ENCODE results near the gene NDUFA8.
"Not testable (repeated sequence)": the region's sequence is repeated elsewhere in the genome, so short reads cannot be mapped to it uniquely, and the experiment has no call there.

The NDUFA8 gene

DNA sequence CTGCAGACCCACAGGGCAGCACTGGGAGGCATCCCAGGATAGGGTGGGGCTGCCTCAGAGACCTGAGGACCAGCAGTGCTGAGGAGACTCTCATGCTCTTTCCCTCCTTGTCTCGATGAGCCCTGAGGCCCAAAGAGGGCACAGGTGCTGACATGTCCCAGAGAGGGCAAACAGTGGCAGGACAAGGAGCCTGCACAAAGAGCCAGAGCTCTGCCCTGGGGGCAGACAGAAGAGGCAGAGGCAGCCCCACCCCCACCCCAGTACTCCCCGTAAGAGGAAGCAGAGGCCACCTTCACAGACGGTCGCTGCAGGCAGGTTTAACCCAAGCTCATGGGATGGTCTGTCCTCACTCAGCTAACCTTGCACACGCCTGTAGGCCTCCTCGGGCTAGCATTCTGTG, 37.1 kb downstream of the NDUFA8 start:
- DNase-seq (ENCODE audit: low read depth in 2 of 2, low spot score in 1 of 2) = no peak

DNA sequence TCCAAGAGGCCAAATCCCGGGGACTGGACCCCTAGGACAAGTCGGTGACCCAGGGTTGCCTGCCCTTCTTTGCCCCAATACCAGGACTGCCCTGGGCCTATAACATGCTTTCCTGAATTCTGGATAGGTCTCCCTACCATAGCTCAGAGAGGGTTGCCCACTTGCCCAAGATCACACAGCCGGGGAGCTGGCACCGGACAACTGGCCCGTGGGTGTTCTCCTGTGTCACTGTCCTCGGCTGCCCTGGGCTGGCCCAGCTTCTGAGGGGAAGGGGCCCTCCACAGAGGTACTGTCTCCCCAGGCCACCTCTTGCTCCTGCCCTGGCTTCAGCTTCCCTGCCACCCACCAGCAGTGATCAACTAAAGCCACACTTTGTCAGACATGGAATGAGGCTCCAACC, 37.6 kb downstream of the NDUFA8 start:
- no peak for DNase-seq (ENCODE audit: low read depth in 2 of 2, low spot score in 1 of 2)

DNA sequence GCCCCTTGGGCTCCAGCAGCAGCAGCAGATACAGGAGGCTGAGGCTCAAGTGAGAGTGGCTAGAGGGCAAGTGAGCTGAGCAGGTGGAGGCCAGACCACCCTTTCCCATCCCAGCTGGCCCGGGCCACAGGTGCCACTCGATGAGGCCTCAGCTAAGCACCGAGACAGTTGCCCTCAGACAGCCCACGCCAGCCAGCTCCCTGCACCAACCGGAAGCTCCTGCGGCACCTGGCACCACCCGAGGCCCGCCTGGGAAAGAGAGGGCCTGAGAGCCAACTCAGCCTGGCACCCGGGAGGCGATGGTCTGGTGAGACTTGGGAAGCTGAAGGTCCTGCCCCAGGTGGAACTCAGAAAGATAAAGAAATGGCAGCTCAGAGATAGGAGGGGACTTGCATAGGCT, 38.2 kb downstream of the NDUFA8 start:
- DNase-seq (ENCODE audit: low read depth in 2 of 2, low spot score in 1 of 2) = no peak

DNA sequence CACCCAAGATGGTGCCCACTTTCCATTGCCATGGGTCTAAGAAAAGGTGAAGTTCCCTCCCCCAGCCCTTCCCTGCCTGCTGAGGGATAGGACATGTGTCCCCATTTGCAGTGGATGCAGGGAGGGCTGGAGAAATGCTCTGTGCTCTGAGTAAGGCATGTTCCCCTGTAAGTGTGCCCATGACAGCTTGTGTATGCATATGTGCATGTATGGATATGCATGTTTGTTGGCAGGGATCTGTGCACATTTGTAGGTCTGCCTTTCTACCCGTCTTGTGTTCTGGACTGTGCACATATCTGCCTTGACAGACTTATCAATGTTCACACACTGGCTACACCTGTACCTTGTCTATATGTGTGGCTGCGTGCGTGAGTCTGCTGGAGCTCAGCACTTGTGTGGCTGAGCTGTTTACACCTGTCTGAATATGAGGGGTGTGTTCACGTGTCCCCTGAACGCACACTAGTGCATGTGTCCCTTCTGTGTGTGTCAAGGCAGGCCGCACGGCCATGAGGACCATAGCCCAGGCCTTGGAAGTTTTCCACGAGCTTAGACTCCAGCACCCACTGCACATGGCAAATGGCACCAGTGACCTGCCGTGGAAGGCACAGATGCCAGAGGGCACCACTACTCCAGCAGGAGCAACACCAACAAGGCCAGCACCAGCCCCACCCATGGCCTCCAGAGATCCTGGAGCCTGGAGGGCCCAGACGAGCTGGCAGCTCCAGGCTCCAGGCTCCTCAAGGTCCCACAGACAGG, 39.1 kb downstream of the NDUFA8 start:
- no peak for DNase-seq (ENCODE audit: low read depth in 2 of 2, low spot score in 1 of 2)

DNA sequence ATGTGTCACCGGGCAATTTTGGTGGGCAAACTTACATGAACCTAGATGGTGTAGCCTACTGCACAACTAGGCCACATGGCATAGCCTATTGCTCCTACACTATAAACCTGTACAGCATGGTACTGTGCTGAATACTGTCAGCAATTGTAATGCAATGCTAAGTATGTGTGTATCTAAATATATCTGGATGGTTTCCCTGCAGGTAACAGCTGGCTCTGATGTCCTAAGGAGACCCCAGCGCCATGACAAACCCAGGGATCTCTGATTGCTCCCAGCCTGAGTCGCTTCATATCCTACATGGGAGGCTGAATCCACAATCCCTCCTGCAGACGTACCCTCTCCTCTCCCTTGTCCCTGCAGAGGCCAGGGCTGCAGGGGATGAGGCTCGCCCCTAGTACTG, 39.9 kb downstream of the NDUFA8 start:
- no peak for DNase-seq (ENCODE audit: low read depth in 2 of 2, low spot score in 1 of 2)

DNA sequence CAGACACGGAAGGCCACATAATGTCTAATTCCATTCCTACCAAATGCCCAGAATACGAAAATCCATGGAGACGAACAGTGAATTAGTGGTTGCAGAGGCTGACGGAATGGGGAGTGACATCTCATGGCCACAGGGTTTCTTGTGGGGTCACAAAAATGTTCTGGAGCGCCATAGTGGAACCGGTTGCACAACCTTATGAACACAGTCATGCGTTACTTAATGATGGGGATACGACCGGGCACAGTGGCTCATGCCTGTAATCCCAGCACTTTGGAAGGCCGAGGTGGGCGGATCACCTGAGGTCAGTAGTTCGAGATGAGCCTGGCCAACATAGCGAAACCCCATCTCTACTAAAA, 40.4 kb downstream of the NDUFA8 start:
- DNase-seq (ENCODE audit: low read depth in 2 of 2, low spot score in 1 of 2) = no peak

DNA sequence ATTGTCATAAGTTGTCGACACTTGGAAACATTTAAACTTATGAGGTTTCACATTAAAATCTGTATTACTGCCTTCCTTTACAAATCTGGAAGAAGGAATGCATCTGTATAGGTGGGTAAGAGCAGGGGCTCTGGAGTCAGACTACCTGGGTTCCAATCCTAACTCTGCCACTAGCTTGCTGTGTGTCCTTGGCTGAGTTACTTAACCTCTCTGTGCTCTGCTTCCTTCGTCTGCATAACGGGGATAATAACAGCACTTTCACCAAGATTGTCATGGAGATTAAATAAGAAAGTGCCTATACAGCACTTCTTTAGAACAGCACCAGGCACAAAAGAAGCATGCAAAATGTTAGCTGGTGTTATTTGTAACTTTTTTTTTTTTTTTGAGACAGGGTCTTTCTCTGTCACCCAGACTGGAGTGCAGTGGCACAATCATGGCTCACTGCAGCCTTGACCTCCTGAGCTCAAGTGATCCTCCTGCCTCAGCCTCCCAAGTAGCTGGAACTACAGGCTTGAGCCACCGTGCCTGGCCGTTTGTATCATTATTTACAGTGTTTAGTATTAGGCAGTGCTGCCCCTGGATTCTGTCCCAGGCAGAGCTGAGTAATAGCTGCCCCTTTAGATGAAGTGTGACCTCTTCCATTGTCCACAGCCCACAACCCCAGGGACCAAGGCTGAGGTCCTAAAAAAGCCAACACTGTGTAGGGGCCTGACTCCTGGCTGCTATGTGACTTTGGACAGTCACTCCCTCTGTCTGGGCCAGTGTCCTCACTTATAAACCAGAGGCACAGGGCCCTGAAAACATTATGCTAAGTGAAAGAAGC, 41.0 kb downstream of the NDUFA8 start:
- no peak for DNase-seq (ENCODE audit: low read depth in 2 of 2, low spot score in 1 of 2)

DNA sequence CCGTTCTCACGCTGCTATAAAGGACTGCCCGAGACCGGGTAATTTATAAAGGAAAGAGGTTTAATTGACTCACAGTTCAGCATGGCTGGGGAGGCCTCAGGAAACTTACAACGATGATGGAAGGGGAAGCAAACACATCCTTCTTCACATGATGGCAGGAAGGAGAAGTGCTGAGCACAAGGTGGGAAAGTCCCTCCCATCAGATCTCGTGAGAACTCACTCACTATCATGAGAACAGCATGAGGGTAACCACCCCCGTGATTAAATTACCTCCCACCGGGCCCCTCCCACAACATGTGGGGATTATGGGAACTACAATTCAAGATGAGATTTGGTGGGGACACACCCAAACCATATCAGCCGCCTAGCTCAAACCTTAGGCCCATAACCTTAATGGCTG, 42.3 kb downstream of the NDUFA8 start:
- DNase-seq (ENCODE audit: low read depth in 2 of 2, low spot score in 1 of 2) = not testable (repeated sequence)

DNA sequence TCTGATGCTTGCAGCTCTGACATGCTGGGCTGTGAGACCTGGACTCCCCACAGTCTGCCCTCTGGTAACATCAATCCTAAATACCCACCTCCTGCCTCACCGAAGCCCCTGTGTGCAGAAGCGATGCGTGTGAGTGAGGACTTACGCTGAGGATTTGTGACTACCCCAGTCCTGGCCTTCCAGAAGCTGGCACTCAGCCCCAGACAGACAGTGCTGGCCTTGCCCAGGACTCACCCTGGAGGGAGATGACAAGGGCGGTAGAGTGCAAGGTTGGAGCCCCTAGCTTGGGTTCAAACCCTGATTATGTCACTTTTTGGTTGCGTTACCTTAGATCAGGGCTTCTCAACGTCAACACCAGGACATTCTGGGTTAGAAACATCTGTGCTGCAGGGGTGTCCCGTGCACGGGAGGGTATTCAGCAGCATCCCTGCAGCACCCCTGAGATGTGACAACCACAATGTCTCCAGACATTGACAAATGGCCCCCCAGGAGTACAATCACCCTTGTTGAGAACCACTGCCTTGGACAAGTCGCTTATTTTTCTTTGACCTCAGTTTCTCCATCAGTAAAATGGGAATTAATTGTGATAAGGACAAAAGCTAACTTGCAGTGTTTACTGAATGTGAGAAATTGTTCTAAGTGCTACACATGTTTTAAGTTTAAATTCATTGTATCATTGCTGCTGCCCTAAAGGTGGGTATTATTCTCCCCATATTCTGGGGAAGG, 43.0 kb downstream of the NDUFA8 start:
- DNase-seq (ENCODE audit: low read depth in 2 of 2, low spot score in 1 of 2) = no peak

DNA sequence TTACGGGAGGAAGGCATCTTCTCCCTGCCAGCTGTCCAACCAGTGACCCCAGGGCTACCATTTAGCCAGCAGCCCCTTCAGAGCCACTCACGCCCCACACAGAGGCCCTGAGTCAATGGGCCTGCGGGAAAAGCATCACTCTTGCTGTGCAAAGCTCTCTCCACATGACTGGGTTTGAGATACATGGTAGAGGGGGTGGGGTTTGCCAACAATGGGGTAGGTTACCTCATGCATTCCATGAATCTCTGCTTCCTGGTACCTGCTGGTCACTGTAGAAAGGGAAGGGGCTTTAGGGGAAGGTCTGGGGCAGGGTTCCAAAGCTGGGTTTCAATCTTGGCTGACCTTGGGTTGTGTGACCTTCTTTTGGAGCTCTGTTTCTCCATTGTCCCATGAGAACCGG, 43.5 kb downstream of the NDUFA8 start:
- no peak for DNase-seq (ENCODE audit: low read depth in 2 of 2, low spot score in 1 of 2)

DNA sequence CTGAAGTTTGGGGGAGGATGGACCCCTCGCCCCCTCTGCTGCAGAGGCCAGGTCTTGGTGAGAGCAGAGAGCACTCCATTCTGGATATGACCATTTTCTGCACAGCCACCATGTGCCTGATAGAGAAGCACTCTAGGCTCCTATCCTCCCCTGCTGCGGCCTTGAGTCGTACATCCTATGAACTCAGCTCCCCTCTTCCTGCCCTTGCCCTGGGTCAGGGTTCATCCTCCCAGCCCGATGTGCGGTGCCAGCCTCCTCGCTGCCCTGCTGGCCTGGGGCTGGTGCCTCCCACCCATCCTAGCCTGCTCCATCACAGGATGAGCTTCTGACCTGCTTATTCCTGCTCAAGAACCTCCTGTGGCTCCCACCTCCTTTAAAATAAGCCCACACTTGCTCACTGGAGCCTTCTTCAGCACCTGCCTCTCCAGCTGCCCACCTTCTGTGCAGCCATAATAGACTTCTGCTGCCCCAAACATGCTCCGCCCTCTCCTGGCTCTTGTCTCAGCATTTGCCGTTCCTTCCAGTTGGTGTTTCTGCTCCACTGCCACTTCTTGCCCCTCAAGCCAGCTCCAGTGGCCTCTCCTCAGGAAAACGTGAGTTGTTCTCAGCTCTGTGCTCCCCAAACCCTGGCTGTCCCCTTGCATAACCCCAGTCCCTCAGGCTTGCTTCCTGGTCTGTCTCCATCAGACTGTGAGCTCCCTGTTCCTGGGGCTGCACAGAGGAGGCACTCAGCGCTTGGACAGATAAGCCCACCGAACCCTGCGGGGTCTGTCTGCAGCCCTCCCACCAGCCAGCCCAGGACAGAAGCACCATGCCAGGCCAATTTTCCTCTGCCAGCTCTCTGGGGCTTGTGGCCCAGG, 44.2 kb downstream of the NDUFA8 start:
- DNase-seq (ENCODE audit: low read depth in 2 of 2, low spot score in 1 of 2) = no peak

DNA sequence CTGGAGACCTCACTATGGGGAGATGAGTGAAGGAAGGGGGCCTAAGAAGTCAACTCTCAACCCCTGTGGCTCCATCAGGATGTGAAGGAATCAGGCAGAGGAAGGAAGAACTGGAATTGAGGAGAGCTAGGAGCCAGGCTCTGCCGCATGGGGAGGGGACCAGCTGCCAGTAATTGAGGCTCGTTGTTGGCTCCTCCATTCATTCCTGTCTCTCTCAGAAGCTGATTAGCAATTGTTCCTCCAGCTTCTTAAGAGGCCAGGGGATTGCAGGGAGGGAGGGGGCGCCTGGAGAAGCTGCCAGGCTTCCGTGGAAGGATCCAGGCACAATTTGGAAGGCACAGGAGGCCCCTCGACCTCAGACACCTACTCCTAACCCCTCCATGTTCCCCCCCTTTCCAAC, 46.0 kb downstream of the NDUFA8 start:
- DNase-seq (ENCODE audit: low read depth in 2 of 2, low spot score in 1 of 2) = no peak

DNA sequence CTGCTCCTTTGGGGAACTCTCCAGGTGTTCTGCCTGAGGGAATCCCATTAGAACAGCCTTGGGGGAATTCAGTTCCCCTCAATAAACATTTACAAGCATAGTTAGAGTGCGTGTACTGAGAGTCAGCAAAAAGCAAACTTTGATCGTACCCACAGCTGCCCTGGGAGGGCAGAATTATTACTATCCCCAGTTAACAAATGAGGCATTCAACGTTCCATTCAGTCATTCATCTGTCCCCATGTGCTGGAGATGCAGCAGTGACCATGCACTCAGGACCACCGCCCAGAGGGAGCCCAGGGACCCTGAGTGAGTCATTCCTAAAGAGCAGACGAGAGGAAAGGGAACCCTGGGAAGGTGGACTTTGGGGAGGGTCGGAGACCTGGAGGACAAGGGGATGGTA, 47.3 kb downstream of the NDUFA8 start:
- DNase-seq (ENCODE audit: low read depth in 2 of 2, low spot score in 1 of 2) = no peak

DNA sequence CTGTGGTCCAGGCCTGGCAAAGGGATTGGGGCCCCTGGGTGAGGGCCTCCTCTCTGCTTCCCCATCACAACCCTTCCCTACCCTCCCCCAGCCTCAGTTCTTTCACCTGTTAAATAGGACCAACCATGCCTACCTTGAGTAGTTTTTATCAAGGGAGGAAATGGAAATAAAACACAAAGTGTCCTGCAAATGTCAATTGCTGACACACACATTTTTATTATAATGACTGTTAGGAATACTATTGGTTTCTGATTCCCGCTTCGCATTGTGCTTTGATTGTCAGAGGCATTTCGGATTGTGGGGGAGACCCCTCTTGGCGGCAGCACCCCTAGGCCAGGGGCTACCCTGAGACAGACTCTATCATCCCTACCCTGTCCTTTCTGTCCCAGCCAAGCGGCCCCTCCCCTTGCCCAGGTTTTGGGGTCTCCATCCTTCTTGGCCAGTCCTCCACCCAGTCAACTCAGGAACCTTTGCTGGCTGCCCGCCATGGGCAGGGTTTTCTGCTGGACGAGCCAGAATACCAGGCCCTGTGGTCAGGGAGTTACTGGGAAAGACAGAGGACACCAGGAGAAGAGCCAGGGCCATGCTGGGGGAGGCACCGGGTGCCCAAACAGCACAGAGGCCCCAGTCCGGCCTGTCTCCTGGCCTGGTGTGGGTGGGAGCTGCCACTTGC, 48.0 kb downstream of the NDUFA8 start:
- DNase-seq (ENCODE audit: low read depth in 2 of 2, low spot score in 1 of 2) = no peak

DNA sequence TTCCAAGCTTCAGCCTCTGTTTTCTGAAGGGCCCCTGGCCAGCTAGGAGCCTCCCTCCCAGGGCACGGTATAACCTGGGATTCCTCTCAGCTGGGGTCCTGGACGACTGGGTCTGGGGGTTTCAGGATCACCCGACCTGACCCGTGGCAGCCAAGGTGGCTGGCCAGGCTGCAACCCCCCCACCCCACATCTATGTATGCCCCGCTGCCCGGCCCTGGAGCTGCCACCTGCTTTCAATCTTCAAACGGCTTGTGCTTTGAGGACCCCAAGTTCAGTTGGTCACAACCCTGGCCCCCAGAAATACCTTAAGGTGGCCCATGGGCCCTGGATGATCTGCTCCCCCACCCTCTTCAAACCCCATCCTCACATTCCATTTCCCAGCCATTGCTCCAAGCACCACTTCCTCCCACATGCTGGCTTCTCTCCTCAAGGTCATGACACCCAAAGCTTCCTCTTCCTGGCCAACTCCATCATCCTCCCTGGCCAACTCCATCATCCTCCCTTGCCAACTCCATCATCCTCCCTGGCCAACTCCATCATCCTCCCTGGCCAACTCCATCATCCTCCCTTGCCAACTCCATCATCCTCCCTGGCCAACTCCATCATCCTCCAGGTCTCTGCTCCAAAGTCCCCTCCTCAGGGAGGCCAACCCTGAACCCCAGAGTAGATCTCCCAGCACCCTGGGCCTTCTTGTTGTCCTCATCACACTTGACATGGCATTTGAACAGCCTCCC, 49.3 kb downstream of the NDUFA8 start:
- DNase-seq (ENCODE audit: low read depth in 2 of 2, low spot score in 1 of 2) = no peak

DNA sequence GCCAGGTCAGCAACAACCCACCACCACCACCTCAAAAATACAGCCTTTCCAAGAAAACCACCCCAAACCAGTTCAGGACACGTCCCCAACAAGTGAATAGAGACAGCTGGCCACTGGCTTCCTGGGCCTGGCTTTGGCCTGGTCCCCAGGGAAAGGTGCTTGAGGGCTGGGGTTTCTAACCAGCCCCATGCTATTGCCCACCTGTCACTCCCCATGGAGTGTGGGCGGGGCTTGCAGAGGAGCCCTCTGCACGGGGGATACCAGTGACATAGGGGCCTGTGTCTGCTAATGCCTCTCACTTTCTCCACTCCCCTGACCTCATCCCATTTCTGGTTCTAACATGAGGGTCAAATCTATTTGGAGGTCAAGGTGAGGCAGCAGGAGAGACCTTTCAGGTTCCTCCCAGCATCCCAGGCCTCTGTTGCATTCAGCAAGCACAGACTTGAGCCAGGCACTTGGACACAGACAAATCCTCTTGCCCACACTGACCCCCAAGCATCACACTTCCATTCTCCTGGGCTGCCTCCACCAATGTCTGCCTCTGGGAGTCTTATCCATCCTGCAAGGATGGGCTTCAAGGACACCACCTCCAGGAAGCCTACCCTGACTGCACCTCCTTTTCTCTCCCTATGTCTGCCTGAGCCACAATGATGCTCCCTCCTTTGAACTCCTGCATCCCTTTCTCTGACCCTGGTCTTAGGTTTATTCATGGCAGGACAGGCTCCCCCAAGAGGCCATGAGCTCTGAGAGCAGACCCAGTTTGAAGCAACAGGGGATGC, 50.4 kb downstream of the NDUFA8 start:
- no peak for DNase-seq (ENCODE audit: low read depth in 2 of 2, low spot score in 1 of 2)

DNA sequence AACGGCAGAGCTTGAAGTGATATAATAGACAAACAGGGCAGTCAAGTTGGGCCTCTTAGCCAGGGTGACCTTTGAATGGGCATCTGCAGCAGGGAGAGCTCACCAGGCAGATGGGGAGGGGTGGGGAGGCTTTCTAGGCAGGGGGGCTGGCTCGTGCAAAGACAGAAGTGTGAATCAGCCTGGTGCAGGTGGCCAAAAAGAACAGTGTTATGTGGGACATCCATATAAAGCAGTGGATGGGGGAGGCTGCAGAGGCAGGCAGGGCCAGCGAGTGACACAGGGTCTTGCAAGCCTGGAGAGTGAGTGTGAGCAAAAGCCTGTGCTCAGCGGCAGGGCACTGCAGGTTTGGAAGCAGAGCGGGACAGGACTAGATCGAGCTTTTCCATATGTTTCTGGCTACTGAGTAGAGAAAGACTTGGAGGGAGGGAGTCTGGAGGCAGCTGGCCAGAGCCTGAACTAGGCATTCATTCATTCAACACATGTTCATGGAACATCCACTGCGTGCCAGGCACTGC, 52.2 kb downstream of the NDUFA8 start:
- DNase-seq (ENCODE audit: low read depth in 2 of 2, low spot score in 1 of 2) = no peak

DNA sequence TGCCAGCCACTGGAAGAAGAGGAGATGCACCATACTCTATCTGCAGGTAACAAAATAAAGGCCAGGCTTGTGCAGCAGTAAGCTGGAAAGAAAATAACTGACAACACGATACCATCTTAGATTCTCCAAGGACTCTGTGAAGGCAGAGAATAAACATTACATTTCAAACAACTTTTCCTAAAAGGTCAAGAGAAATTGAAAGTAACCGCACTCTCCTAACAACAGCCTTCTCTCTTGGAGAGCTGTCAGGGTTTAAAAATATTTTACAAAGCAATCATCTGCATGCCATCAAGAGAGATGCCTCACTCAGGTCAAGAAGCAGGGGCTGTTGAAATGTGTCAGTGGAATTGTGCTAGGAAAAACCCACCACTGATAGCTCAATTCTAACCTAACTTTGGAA, 53.0 kb downstream of the NDUFA8 start:
- DNase-seq (ENCODE audit: low read depth in 2 of 2, low spot score in 1 of 2) = no peak

DNA sequence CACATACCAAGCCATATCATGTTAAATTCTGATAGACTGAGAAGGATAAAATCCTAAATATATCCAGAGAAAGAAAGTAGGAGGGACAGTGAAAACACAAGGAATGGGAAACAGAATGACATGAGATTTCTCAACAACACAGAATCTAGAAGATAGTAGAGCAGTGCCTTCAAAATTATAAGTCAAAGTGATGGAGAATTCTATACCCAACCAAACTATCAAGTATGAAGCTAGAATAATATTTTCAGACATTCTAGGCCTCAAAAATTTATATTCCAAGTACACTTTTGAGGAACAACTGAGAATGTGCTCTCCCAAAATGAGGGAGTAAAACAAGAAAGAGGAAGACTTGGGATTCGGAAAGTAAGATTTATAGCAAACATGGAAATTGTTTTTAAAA, 55.6 kb downstream of the NDUFA8 start:
- no peak for DNase-seq (ENCODE audit: low read depth in 2 of 2, low spot score in 1 of 2)
